Measurements from ENCODE around the gene AMFR.

GRCh38 chr16:56312556-56312955 lies 112.8 kb downstream of the AMFR start:
- TF ChIP-seq CTCF (IDR thresholded peaks at IDR 0.05), result no peak
- no peak for TF ChIP-seq POLR2A (IDR thresholded peaks at IDR 0.05)

Measured in testis (tissue), 2 donors.